ENCODE measurements around the gene DCHS1. TPM values are rescaled to one million over a fixed set of nuclear protein-coding genes. Genes with fewer than 3 reads are reported as not detected.

DCHS1 gene
- total and polyA plus RNA-seq, 9 of the 15 experiments (the other 6 are each of a cell fraction or from before 2014, with no cell fraction given), result 0.04 to 0.49 (median 0.14) TPM; not detected in 2

DNA sequence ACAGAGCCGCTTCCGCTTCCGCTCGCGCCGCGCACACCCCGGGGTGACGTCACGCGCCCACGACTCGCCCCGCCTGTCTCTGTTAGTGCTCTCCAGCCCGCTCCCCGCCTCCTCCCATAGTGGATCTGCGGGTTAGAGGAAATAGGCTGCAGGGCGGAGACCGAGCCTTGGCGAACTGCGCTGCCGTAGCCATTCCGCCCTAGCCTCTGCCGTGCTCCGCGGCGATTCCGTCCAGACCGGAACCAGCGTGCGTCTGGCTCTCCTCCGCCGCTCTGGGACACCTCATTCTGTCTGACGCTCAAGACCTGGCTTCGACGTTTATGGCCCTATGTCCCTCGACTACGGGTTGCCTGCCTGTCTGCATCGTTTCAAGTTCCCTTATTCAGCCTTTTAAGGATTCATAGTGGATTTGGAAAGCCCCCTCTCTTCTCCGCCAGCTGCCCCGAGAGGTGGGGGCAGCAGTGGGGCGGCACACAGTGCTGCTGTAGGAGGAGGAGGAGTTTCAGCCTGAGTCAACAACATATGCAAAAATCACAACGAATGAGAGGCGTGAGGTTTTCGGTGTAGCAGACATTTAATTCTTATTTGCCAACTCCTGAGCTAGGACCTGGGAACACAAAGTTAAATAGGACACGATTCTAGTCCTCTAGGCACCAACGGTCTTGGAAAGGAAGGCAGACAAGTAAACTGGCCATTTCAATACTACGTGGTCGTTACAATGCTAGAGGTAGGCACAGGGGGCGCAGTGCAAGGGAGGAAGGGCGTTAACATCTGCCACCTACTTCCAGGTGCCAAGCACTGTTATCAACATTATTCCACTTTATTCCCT, 43.2 kb downstream of the DCHS1 start, which contains the start of gene TAF10 (continued):
- no peak for TF ChIP-seq CREB5 (CRISPR knock-in tag; IDR thresholded peaks at IDR 0.05)
- TF ChIP-seq MAZ (CRISPR knock-in tag; conservative IDR thresholded peaks at IDR 0.05 in 1 of 2, IDR thresholded peaks at IDR 0.05 in 1 of 2), result peak; percentile 92 to 95
- no peak for TF ChIP-seq DIDO1 (tag; IDR thresholded peaks at IDR 0.05; ENCODE audit: low read depth)
- peak; percentile 26; the same call in 1 of the 2 replicates for TF ChIP-seq NFIC (IDR thresholded peaks at IDR 0.05)
- no peak for TF ChIP-seq CCAR2 (IDR thresholded peaks at IDR 0.05; ENCODE audit: low read depth, low read length)
- no peak for TF ChIP-seq FOXP4 (CRISPR knock-in tag; IDR thresholded peaks at IDR 0.05; ENCODE audit: borderline replicate concordance)
- TF ChIP-seq, protein P1, sequence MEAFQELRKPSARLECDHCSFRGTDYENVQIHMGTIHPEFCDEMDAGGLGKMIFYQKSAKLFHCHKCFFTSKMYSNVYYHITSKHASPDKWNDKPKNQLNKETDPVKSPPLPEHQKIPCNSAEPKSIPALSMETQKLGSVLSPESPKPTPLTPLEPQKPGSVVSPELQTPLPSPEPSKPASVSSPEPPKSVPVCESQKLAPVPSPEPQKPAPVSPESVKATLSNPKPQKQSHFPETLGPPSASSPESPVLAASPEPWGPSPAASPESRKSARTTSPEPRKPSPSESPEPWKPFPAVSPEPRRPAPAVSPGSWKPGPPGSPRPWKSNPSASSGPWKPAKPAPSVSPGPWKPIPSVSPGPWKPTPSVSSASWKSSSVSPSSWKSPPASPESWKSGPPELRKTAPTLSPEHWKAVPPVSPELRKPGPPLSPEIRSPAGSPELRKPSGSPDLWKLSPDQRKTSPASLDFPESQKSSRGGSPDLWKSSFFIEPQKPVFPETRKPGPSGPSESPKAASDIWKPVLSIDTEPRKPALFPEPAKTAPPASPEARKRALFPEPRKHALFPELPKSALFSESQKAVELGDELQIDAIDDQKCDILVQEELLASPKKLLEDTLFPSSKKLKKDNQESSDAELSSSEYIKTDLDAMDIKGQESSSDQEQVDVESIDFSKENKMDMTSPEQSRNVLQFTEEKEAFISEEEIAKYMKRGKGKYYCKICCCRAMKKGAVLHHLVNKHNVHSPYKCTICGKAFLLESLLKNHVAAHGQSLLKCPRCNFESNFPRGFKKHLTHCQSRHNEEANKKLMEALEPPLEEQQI (IDR thresholded peaks at IDR 0.05), result no peak
- peak; percentile 83; the same call in 1 of the 2 replicates for TF ChIP-seq ZBTB43 (CRISPR knock-in tag; IDR thresholded peaks at IDR 0.05)
- TF ChIP-seq SP2 (IDR thresholded peaks at IDR 0.05; ENCODE audit: extremely low read depth, low read depth, low read length, poor library complexity, severe bottlenecking), result no peak
- TF ChIP-seq, protein P2, sequence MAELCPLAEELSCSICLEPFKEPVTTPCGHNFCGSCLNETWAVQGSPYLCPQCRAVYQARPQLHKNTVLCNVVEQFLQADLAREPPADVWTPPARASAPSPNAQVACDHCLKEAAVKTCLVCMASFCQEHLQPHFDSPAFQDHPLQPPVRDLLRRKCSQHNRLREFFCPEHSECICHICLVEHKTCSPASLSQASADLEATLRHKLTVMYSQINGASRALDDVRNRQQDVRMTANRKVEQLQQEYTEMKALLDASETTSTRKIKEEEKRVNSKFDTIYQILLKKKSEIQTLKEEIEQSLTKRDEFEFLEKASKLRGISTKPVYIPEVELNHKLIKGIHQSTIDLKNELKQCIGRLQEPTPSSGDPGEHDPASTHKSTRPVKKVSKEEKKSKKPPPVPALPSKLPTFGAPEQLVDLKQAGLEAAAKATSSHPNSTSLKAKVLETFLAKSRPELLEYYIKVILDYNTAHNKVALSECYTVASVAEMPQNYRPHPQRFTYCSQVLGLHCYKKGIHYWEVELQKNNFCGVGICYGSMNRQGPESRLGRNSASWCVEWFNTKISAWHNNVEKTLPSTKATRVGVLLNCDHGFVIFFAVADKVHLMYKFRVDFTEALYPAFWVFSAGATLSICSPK (IDR thresholded peaks at IDR 0.05; ENCODE audit: borderline replicate concordance), result no peak
- peak; percentile 33; the same call in 1 of the 2 replicates for TF ChIP-seq RFX5 (IDR thresholded peaks at IDR 0.05; ENCODE audit: low read depth, low read length)
- peak; percentile 47 for TF ChIP-seq SMAD1 (IDR thresholded peaks at IDR 0.05; ENCODE audit: low read depth, low read length, partially characterized antibody)
- no peak for TF ChIP-seq ZC3H11A (IDR thresholded peaks at IDR 0.05; ENCODE audit: low read depth, low read length)
- TF ChIP-seq PML (IDR thresholded peaks at IDR 0.05; ENCODE audit: low read length), result peak; percentile 84
- no peak for TF ChIP-seq CEBPG (CRISPR knock-in tag; IDR thresholded peaks at IDR 0.05)
- no peak for TF ChIP-seq CEBPG (tag; conservative IDR thresholded peaks at IDR 0.05 in 1 of 2, IDR thresholded peaks at IDR 0.05 in 1 of 2)
- TF ChIP-seq BRD9 (IDR thresholded peaks at IDR 0.05; ENCODE audit: low read depth, partially characterized antibody), result no peak
- peak; percentile 61; the same call in 1 of the 2 replicates for TF ChIP-seq ZKSCAN1 (IDR thresholded peaks at IDR 0.05; ENCODE audit: low read depth, low read length)

All from K562 (cell line).